ENCODE results near the gene GPR137B.
"Not testable (repeated sequence)": the region's sequence is repeated elsewhere in the genome, so short reads cannot be mapped to it uniquely, and the experiment has no call there.

Gene GPR137B

GRCh38 chr1:236175642-236176336 lies 33.5 kb downstream of the GPR137B start:
- H3K4me1 Mint-ChIP-seq (ENCODE audit: low read depth): peaks cover 5% of the 10 kb centered on the region
- H3K36me3 Mint-ChIP-seq (ENCODE audit: low read depth): peaks cover 13% of the 10 kb centered on the region
- H3K4me3 Mint-ChIP-seq: no peak overlapping the region

GRCh38 chr1:236176337-236177336 lies 34.3 kb downstream of the GPR137B start:
- Mint-ChIP-seq H3K27me3 (no peaks in the 10 kb centered on the region), H3K4me3 (no peak overlapping the region), H3K9me3 (no peaks in the 10 kb centered on the region), H3K36me3 (ENCODE audit: low read depth) (peaks cover 17% of the 10 kb centered on the region), H3K4me1 (ENCODE audit: low read depth) (peaks cover 5% of the 10 kb centered on the region), H3K27ac (no peak overlapping the region)

More at GRCh38 chr1:236175642-236176336, 33.5 kb downstream of the GPR137B start:
- Mint-ChIP-seq H3K27me3 (no peaks in the 10 kb centered on the region), H3K27ac (no peak overlapping the region), H3K9me3 (no peaks in the 10 kb centered on the region)

GRCh38 chr1:236179634-236180033 lies 37.3 kb downstream of the GPR137B start:
- H3K9me3 Mint-ChIP-seq: no peaks in the 10 kb centered on the region
- no peak overlapping the region for H3K27ac Mint-ChIP-seq
- peaks cover 28% of the 10 kb centered on the region for H3K36me3 Mint-ChIP-seq (ENCODE audit: low read depth)
- H3K27me3 Mint-ChIP-seq: no peaks in the 10 kb centered on the region
- H3K4me3 Mint-ChIP-seq: no peak overlapping the region
- H3K4me1 Mint-ChIP-seq (ENCODE audit: low read depth): peaks cover 5% of the 10 kb centered on the region

GRCh38 chr1:236181059-236181458 lies 38.7 kb downstream of the GPR137B start:
- peaks cover 39% of the 10 kb centered on the region for H3K36me3 Mint-ChIP-seq (ENCODE audit: low read depth)

GRCh38 chr1:236185687-236186086 lies 43.3 kb downstream of the GPR137B start:
- peaks cover 9% of the 10 kb centered on the region for H3K9me3 Mint-ChIP-seq
- H3K36me3 Mint-ChIP-seq (ENCODE audit: low read depth): peaks cover 69% of the 10 kb centered on the region
- H3K27me3 Mint-ChIP-seq: no peaks in the 10 kb centered on the region
- H3K4me1 Mint-ChIP-seq (ENCODE audit: low read depth): no peaks in the 10 kb centered on the region
- no peak overlapping the region for H3K4me3 Mint-ChIP-seq
- no peak overlapping the region for H3K27ac Mint-ChIP-seq

More at GRCh38 chr1:236181059-236181458, 38.7 kb downstream of the GPR137B start:
- peaks cover under 1% of the 10 kb centered on the region for H3K4me1 Mint-ChIP-seq (ENCODE audit: low read depth)
- no peaks in the 10 kb centered on the region for H3K27me3 Mint-ChIP-seq
- no peaks in the 10 kb centered on the region for H3K9me3 Mint-ChIP-seq
- no peak overlapping the region for H3K27ac Mint-ChIP-seq
- H3K4me3 Mint-ChIP-seq: no peak overlapping the region

- not testable (repeated sequence) for H3K27me3 Mint-ChIP-seq; H3K4me1 Mint-ChIP-seq (ENCODE audit: low read depth); H3K27ac Mint-ChIP-seq; H3K4me3 Mint-ChIP-seq
- Mint-ChIP-seq H3K36me3 (ENCODE audit: low read depth) (peaks cover 73% of the 10 kb centered on the region), H3K9me3 (peaks cover 13% of the 10 kb centered on the region)
These were observed 44.1 kb downstream of the GPR137B start for GRCh38 chr1:236186471-236186870.

- not testable (repeated sequence) for H3K4me3 Mint-ChIP-seq; H3K27ac Mint-ChIP-seq; H3K4me1 Mint-ChIP-seq (ENCODE audit: low read depth); H3K27me3 Mint-ChIP-seq
- H3K36me3 Mint-ChIP-seq (ENCODE audit: low read depth): peaks cover 77% of the 10 kb centered on the region
- H3K9me3 Mint-ChIP-seq: peaks cover 13% of the 10 kb centered on the region
These were observed 45.7 kb downstream of the GPR137B start for GRCh38 chr1:236188084-236188483.

GRCh38 chr1:236193184-236193583 lies 50.8 kb downstream of the GPR137B start:
- no peak overlapping the region for H3K4me3 Mint-ChIP-seq
- no peak overlapping the region for H3K27ac Mint-ChIP-seq
- H3K27me3 Mint-ChIP-seq: no peaks in the 10 kb centered on the region
- peaks cover 41% of the 10 kb centered on the region for H3K9me3 Mint-ChIP-seq
- H3K4me1 Mint-ChIP-seq (ENCODE audit: low read depth): no peaks in the 10 kb centered on the region
- peaks cover 86% of the 10 kb centered on the region for H3K36me3 Mint-ChIP-seq (ENCODE audit: low read depth)

GRCh38 chr1:236200925-236201324 lies 58.6 kb downstream of the GPR137B start:
- H3K27ac Mint-ChIP-seq: no peak overlapping the region
- H3K9me3 Mint-ChIP-seq: peaks cover 69% of the 10 kb centered on the region
- H3K4me3 Mint-ChIP-seq: no peak overlapping the region
- no peaks in the 10 kb centered on the region for H3K4me1 Mint-ChIP-seq (ENCODE audit: low read depth)
- no peaks in the 10 kb centered on the region for H3K27me3 Mint-ChIP-seq
- peaks cover 90% of the 10 kb centered on the region for H3K36me3 Mint-ChIP-seq (ENCODE audit: low read depth)

GRCh38 chr1:236201786-236202185 lies 59.4 kb downstream of the GPR137B start:
- Mint-ChIP-seq H3K36me3 (ENCODE audit: low read depth) (peaks cover 91% of the 10 kb centered on the region), H3K27ac (no peak overlapping the region), H3K4me1 (ENCODE audit: low read depth) (no peaks in the 10 kb centered on the region), H3K9me3 (peaks cover 65% of the 10 kb centered on the region), H3K4me3 (no peak overlapping the region), H3K27me3 (no peaks in the 10 kb centered on the region)

- Mint-ChIP-seq H3K4me3 (no peak overlapping the region), H3K4me1 (ENCODE audit: low read depth) (no peaks in the 10 kb centered on the region), H3K9me3 (peaks cover 50% of the 10 kb centered on the region), H3K27me3 (no peaks in the 10 kb centered on the region), H3K36me3 (ENCODE audit: low read depth) (peaks cover 69% of the 10 kb centered on the region), H3K27ac (no peak overlapping the region)
These were observed 61.7 kb downstream of the GPR137B start for GRCh38 chr1:236204039-236204438.

GRCh38 chr1:236204656-236205055 lies 62.3 kb downstream of the GPR137B start:
- Mint-ChIP-seq H3K4me1 (ENCODE audit: low read depth) (no peaks in the 10 kb centered on the region), H3K27ac (no peak overlapping the region), H3K4me3 (no peak overlapping the region), H3K27me3 (no peaks in the 10 kb centered on the region), H3K9me3 (peaks cover 44% of the 10 kb centered on the region), H3K36me3 (ENCODE audit: low read depth) (peaks cover 68% of the 10 kb centered on the region)

GRCh38 chr1:236206548-236206947 lies 64.2 kb downstream of the GPR137B start:
- Mint-ChIP-seq H3K9me3 (peaks cover 28% of the 10 kb centered on the region), H3K36me3 (ENCODE audit: low read depth) (peaks cover 56% of the 10 kb centered on the region), H3K4me3 (no peak overlapping the region), H3K4me1 (ENCODE audit: low read depth) (no peaks in the 10 kb centered on the region), H3K27ac (no peak overlapping the region), H3K27me3 (no peaks in the 10 kb centered on the region)

- Mint-ChIP-seq H3K4me1 (ENCODE audit: low read depth) (no peaks in the 10 kb centered on the region), H3K9me3 (peaks cover 22% of the 10 kb centered on the region), H3K36me3 (ENCODE audit: low read depth) (peaks cover 52% of the 10 kb centered on the region), H3K27me3 (no peaks in the 10 kb centered on the region), H3K27ac (no peak overlapping the region), H3K4me3 (no peak overlapping the region)
These were observed 64.8 kb downstream of the GPR137B start for GRCh38 chr1:236207121-236207520.

GRCh38 chr1:236207569-236207968 lies 65.2 kb downstream of the GPR137B start:
- Mint-ChIP-seq H3K4me3 (no peak overlapping the region), H3K27ac (no peak overlapping the region), H3K36me3 (ENCODE audit: low read depth) (peaks cover 48% of the 10 kb centered on the region), H3K9me3 (peaks cover 18% of the 10 kb centered on the region), H3K4me1 (ENCODE audit: low read depth) (no peaks in the 10 kb centered on the region), H3K27me3 (no peaks in the 10 kb centered on the region)

Measured in stimulated activated naive CD8-positive, alpha-beta T cell treated with anti-CD3 and anti-CD28 coated beads, Interleukin-15, Interleukin-2, amounts not matched to agents 100 ng/mL and 50 ng/mL, for 24 hours (primary cell).